OCI-LY3 (cell line): Measurements from ENCODE around the gene CA10.

Experiments used
- H2AFZ ChIP-seq: fragments of 200-600, 300-600 bp; shearing (Covaris generic); 2 replicates; pipeline ENCODE4 v1.6.0; 2014; ENCODE audit warnings: antibody characterized with exemption, low read depth, low read length
- H3K27ac ChIP-seq: fragments of 200-600, 300-600 bp; sonication (generic); 2 replicates; pipeline ENCODE4 v1.5.1; 2014; ENCODE audit warnings: mild to moderate bottlenecking, low read length, moderate library complexity, mixed read lengths
- H3K27me3 ChIP-seq: fragments of 200-600, 300-600 bp; sonication (generic); 2 replicates; pipeline ENCODE4 v1.6.1; 2014; ENCODE audit warnings: low read depth, low read length, mixed read lengths
- H3K36me3 ChIP-seq: fragments of 200-600, 300-600 bp; sonication (generic); replicated peaks from 2 replicates; pipeline ENCODE3; 2014; ENCODE audit warnings: low read depth, low read length, mixed read lengths
- H3K4me1 ChIP-seq: fragments of 300-600, 200-600 bp; sonication (generic); 2 replicates; pipeline ENCODE4 v1.6.1; 2014; ENCODE audit warnings: low read length, mixed read lengths
- H3K4me2 ChIP-seq: fragments of 200-600, 300-600 bp; sonication (generic); 2 replicates; pipeline ENCODE4 v1.6.1; 2014; ENCODE audit warnings: low read length, mixed read lengths
- H3K4me3 ChIP-seq: fragments of 300-600, 200-600 bp; sonication (generic); 2 replicates; pipeline ENCODE4 v1.5.1; 2014; ENCODE audit warnings: antibody characterized with exemption, mild to moderate bottlenecking, low read length, moderate library complexity
- H3K79me2 ChIP-seq: fragments of 300-600, 200-600 bp; shearing (Covaris generic); 2 replicates; pipeline ENCODE4 v1.6.1; 2014; ENCODE audit warnings: mild to moderate bottlenecking, low read length, mixed read lengths
- H3K9ac ChIP-seq: fragments of 300-600, 200-600 bp; shearing (Covaris generic); 2 replicates; pipeline ENCODE4 v1.6.0; 2014; ENCODE audit warnings: mild to moderate bottlenecking, low read length, moderate library complexity
- H3K9me3 ChIP-seq: fragments of 200-600, 300-600 bp; shearing (Covaris generic); 2 replicates; pipeline ENCODE4 v1.6.1; 2014; ENCODE audit warnings: low read length, mixed read lengths; ENCODE audit not compliant: insufficient read depth
- H4K20me1 ChIP-seq: fragments of 200-600, 300-600 bp; sonication (generic); 2 replicates; pipeline ENCODE4 v1.6.1; 2016; ENCODE audit warnings: low read length, mixed read lengths; ENCODE audit not compliant: insufficient read depth
- EZH2phosphoT487 ChIP-seq: fragments of 200-600 bp; shearing (Covaris generic); IDR thresholded peaks from 2 replicates; pipeline ENCODE4 v1.6.1; 2018; ENCODE audit warnings: antibody characterized with exemption, mixed run types, low read depth
- TF ChIP-seq, protein P1 (sequence below): fragments of 200-600, 300-600 bp; sonication (generic); IDR thresholded peaks from 2 replicates; pipeline ENCODE4 v1.5.1; 2014; ENCODE audit warnings: antibody characterized with exemption, low read length, low read depth

The CA10 gene

DNA sequence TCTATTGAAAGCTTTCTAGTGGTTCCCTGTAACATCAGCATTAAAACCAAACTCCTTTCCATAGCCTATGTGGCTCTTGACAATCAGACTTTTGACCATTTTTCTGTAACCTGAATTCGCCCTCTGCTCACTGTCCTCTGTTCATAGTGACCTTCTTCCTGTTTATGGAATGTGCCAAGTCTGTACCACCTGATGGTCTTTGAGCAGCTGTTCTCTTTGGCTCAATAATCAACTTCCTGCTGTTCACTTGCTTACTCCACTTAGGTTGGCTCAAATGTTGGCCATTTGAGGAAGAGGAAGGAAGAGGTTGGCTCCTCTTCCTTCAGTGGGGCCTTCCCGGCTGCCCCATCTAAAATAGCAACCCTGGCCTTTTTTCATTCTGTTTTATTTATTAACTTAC lies 251.5 kb downstream of the CA10 start:
- H4K20me1 ChIP-seq = no peaks in the 10 kb centered on the region
- H3K27ac ChIP-seq = no peak overlapping the region
- H3K79me2 ChIP-seq = no peaks in the 10 kb centered on the region
- no peak overlapping the region for H3K4me3 ChIP-seq
- TF ChIP-seq EZH2phosphoT487 = no peak
- TF ChIP-seq, protein P1, sequence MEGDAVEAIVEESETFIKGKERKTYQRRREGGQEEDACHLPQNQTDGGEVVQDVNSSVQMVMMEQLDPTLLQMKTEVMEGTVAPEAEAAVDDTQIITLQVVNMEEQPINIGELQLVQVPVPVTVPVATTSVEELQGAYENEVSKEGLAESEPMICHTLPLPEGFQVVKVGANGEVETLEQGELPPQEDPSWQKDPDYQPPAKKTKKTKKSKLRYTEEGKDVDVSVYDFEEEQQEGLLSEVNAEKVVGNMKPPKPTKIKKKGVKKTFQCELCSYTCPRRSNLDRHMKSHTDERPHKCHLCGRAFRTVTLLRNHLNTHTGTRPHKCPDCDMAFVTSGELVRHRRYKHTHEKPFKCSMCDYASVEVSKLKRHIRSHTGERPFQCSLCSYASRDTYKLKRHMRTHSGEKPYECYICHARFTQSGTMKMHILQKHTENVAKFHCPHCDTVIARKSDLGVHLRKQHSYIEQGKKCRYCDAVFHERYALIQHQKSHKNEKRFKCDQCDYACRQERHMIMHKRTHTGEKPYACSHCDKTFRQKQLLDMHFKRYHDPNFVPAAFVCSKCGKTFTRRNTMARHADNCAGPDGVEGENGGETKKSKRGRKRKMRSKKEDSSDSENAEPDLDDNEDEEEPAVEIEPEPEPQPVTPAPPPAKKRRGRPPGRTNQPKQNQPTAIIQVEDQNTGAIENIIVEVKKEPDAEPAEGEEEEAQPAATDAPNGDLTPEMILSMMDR = no peak
- H3K9ac ChIP-seq = no peak overlapping the region
- H2AFZ ChIP-seq = no peak overlapping the region
- peaks cover 28% of the 10 kb centered on the region; the same call in 1 of the 2 replicates for H3K27me3 ChIP-seq
- H3K9me3 ChIP-seq = no peaks in the 10 kb centered on the region
- H3K4me1 ChIP-seq = peaks cover 24% of the 10 kb centered on the region
- no peaks in the 10 kb centered on the region for H3K36me3 ChIP-seq
- H3K4me2 ChIP-seq = no peak overlapping the region

DNA sequence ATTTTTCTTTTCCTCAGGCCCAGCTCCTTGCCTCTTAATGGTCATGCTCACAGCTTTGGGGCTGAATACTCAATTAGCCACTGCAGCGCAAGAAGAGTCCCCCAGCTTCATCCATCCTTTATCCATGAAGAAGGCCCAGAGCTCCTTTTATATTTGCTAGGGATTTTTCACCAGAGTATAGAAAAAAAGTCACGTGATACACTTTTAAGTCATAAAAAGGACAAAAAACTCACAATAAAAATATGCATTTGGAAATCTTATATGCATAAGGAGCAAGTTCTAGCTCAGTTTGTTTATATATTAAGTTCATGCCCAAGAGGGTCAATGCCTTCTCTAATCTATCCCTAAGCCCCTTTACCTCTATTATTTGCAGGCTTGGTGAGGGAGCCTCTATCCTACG lies 254.1 kb downstream of the CA10 start:
- Histone ChIP-seq H3K79me2 (no peaks in the 10 kb centered on the region), H2AFZ (no peak overlapping the region), H3K27ac (no peak overlapping the region), H4K20me1 (no peaks in the 10 kb centered on the region), H3K36me3 (no peaks in the 10 kb centered on the region), H3K4me2 (no peak overlapping the region), H3K9ac (no peak overlapping the region), H3K27me3 (peaks cover 23% of the 10 kb centered on the region; the same call in 1 of the 2 replicates), H3K4me1 (peaks cover 14% of the 10 kb centered on the region), H3K9me3 (no peaks in the 10 kb centered on the region), H3K4me3 (no peak overlapping the region)
- TF ChIP-seq EZH2phosphoT487 = no peak
- TF ChIP-seq, protein P1 = no peak

- TF ChIP-seq, protein P1 = no peak
- TF ChIP-seq EZH2phosphoT487 = no peak
- Histone ChIP-seq H3K79me2 (no peaks in the 10 kb centered on the region), H3K27me3 (peaks cover 10% of the 10 kb centered on the region; the same call in 1 of the 2 replicates), H3K9ac (no peak overlapping the region), H2AFZ (no peak overlapping the region), H3K4me1 (peaks cover 3% of the 10 kb centered on the region; the same call in 1 of the 2 replicates), H3K4me3 (no peak overlapping the region), H3K4me2 (no peak overlapping the region), H4K20me1 (no peaks in the 10 kb centered on the region), H3K9me3 (no peaks in the 10 kb centered on the region), H3K27ac (no peak overlapping the region), H3K36me3 (no peaks in the 10 kb centered on the region)
Measured at GRCh38 chr17:51901242-51901641, 257.3 kb downstream of the CA10 start.

- TF ChIP-seq EZH2phosphoT487 = no peak
- TF ChIP-seq, protein P1 = no peak
- Histone ChIP-seq H3K9ac (no peak overlapping the region), H3K36me3 (no peaks in the 10 kb centered on the region)
Measured at GRCh38 chr17:51891936-51892335, 266.6 kb downstream of the CA10 start.

More at GRCh38 chr17:51891936-51892335, 266.6 kb downstream of the CA10 start:
- H3K9me3 ChIP-seq = no peaks in the 10 kb centered on the region
- H4K20me1 ChIP-seq = no peaks in the 10 kb centered on the region
- no peaks in the 10 kb centered on the region for H3K79me2 ChIP-seq
- no peak overlapping the region for H2AFZ ChIP-seq
- H3K27ac ChIP-seq = no peak overlapping the region
- no peak overlapping the region for H3K4me3 ChIP-seq
- H3K4me2 ChIP-seq = no peak overlapping the region
- peaks cover 5% of the 10 kb centered on the region; the same call in 1 of the 2 replicates for H3K27me3 ChIP-seq
- no peaks in the 10 kb centered on the region for H3K4me1 ChIP-seq
